K562 treated with DMSO at 1 percent for 24 hours (cell line): ENCODE measurements around the gene CCNL2. TPM values are rescaled to one million over a fixed set of nuclear protein-coding genes. Genes with fewer than 3 reads are reported as not detected.

Source experiments
- total RNA-seq: library from RNA; unstranded; fragments of 300-600 nt; gene quantifications from 2 replicates; pipeline ENCODE4 v1.2.3, GENCODE V29; 2022; ENCODE audit warnings: low read depth; ENCODE audit not compliant: insufficient read depth

CCNL2 gene
- total RNA-seq: 98.9 and 121 TPM in 2 replicates

DNA sequence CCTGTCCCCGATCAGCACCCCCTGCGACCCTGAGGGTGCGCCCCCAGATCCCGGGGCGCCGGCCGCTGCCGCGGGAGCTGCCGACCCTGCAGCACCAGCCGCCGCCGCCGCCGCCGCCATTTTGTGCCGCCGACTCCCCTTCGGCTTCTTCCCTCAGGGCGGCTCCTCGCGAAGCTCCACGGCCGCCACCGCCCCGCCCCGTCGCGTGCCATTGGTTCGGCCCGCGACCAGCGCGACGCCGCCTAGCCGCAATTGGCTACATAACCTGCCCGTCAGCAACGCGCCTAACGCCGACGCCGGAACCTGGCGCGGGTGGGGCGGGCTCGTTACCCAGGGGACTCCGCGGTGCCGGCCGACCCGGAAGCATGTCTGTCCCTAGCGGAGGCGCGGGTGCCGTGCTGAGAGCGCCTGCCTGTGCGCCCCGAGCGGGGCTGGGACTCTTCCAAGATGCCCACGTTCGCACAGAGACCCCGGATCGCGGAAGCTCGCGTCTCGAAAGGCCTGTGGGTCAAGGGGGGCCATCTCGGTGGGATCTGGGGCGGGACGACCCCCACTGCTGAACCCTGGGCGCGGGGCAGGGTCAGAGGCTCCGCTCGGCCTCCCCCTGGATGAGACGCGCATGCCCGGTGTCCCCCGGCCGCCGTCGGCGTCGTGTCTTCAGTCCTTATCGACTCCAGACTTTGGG, at the start of gene CCNL2:
Gene CCNL2, minus strand, starts transcription at position 149 of the 685 bp plus-strand sequence. Its CDS starts 29 bp downstream, at position 120.

DNA sequence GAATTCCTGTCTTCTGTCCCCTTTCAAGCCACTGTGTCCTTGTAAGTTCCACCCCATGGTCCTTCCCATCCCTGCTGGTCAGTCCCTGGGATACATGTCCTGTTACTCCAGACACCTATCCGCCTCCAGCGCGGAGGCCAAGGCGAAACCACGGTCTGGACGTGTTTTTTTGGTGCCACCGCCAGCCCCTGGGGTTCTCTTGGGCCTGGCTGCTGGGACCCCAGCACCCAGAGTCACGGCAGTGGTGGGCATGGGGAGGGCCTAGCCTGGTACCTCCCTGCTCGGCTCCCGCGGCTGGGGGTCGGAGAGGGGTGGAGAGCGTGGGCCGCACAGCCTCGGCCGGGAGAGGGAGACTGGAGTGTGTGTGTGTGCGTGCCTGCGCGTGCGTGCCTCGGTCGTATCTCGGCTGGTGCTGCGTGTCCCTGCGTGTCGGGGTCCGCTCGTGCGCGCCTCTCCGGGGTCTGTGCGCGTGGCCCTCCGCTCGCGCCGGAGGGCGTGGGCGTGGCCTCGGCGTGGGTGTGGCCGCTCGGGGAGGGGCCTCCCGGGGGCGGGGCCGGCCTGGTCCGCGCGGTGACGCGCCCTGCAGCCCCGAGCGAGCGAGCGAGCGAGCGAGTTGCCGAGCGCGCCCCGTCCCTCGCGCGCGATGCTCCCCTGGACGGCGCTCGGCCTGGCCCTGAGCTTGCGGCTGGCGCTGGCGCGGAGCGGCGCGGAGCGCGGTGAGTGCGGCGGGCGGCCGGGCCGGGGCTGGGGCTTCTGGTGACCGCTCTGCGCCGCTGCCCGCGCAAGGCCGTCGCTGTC, 36.2 kb upstream of the CCNL2 start, which contains the start of gene VWA1:
Gene VWA1, plus strand, starts transcription at position 585 of the 798 bp plus-strand sequence. Its CDS starts 59 bp downstream, at position 644.

DNA sequence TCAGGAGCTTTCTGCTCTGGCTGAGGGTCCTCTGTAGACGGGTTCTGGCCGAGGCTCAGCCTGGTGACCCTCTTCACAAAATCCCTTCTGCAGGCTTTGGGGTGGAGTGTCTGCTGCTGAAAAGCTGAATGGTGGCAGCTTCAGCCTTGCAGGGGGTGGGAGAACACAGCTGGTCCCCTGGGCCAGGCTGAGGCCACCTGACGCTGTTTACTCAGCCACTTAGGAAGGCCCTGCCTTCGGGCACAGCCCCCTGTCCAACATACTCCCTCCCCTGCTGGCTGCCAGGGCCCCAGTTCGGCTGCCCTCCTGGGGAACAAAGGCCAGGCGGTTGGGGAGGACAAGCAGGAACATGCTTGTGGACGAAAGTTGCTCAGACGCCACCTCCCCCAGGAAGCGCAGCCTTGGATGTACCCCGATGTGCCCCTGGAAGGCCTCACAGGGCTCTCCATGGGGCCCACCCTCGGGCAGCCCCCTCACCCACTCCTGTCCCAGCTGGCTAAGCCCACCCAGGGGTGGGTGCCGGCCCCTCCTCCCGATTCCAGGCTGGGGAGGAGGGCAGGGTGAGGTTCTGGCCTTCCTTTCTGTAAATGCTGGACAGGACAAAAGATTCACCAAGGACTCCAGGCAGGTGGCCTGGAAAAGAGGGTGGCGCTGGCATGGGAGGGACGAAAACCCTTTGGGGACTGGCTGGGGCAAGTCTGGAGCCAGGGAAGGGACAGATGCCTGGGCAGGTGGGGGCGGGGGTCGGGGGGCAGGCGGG, 22.2 kb upstream of the CCNL2 start, which contains the start of gene ANKRD65:
Gene ANKRD65, minus strand, starts transcription at position 130 of the 760 bp plus-strand sequence. CDS start 271 bp downstream, outside the sequence.

DNA sequence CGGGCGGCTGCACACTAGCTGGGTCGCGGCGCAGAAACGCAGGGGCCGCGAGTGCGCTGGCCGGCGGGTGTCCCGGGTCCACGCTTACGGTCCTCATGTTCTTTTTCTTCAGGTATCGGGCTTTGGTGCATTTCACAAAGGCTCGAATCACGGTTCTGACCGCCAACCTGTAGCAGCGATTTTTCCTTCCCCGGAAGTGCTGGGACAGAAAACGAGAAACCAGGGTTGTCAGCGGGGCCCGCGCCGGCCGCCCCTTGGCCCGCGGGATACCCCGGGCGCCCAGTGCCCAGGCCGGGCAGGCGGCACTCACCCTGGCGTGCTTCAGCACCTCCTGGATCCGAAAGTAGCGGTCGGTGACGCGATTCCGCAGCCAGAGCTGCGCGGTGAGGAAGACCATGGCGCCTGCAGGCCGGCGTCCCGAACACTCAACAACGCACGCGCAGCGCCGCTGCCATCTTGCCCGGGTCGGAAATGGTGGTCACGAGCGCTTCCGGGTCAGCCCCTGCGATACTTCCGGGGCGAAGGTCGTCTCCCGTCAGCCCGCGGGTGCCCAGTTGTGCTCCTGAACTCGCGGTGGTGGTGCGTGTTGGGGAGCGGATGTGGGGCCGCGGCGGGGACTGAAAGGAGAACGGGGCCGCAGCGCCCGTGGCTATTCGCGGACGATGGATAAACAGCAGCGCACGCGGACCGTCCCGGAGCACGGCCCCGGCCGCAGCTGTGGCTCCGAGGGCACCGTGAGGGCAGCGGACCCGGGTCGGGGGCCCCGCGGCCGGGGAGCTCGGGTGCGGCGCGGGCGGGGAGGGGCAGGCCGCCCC, 7.9 kb upstream of the CCNL2 start, which contains the start of gene MRPL20:
Gene MRPL20, minus strand, starts transcription at position 473 of the 815 bp plus-strand sequence. Its CDS starts 76 bp downstream, at position 397.

DNA sequence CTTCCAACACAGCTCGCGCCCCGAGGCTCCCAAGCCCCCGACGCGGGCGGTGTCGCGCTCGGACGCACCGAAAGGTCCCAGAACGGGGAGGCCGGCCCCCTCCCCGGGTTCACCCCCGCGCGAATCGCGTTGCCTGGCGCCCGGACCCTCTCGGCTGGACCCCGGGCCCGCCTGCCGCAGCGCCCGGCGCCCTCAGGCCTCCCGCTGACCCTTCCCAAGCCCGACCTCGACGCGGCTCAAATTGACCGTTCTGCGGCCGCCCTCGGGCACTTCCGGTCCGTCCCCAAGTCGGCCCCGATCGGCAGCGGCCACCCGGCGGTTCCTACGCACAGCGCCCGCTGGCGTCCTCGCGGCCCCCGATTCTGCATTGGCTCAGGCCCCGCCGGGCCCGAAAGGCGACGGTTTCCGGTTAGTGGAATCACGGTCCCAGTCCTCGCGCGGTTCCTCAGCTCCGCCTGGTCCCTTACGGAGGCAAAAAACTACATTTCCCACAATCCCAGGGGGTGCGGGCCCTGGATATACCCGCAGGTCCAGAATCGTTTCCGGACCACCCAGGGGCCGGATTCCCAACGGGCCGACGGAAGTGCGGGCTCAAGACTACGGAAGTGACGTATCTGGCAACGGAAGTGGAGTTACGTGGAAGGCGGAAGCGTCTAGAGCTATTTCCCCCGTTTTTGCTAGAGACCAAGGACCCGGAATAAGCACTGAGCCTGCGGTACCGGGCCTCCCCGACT, 24.0 kb downstream of the CCNL2 start, which contains the start of gene AURKAIP1:
Gene AURKAIP1, minus strand, starts transcription at position 279 of the 734 bp plus-strand sequence. CDS start 451 bp downstream, outside the sequence.

DNA sequence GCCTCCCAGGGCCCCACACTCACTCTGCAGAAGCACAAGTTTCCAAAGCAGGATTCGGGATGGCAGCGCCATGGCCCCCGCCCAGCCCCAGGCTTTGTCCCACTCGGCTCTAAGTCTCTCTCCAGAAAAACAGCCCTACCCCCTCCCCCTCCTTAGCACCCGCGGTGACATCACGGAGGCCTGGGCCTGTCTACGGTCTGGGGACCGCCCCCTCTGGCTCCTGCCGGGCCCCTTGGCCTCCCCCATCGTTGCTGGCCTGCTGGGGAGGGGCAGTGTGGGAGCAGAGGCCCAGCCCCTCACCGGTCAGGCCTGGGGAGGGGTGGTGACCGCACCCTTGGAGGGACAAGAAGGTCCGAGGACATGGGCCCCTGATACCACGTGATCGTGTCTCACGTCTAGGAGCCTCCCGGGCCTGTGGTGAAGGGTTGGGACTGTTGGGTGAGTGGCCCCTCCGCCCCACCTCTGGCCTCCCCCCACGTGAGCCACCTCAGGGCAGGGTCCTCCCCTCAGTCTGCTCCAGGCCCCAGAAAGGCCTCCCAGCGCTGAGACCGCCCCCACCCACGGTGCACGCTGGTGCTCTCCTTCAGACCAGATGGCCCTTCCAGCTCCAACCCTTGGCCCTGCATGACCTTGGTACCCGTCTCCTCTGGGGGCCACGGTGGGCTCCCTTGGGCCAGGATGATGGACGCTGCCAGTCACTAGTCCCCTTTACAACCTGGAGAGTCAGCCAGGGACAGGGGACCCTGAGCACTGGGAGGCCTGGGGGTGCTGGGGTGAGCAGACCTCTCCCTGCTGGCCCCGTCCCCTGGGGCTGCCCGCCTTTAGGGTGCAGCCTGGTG, 40.5 kb downstream of the CCNL2 start, which contains the start of gene MXRA8:
Gene MXRA8, minus strand, starts transcription at position 123 of the 839 bp plus-strand sequence. Its CDS starts 51 bp downstream, at position 72.

DNA sequence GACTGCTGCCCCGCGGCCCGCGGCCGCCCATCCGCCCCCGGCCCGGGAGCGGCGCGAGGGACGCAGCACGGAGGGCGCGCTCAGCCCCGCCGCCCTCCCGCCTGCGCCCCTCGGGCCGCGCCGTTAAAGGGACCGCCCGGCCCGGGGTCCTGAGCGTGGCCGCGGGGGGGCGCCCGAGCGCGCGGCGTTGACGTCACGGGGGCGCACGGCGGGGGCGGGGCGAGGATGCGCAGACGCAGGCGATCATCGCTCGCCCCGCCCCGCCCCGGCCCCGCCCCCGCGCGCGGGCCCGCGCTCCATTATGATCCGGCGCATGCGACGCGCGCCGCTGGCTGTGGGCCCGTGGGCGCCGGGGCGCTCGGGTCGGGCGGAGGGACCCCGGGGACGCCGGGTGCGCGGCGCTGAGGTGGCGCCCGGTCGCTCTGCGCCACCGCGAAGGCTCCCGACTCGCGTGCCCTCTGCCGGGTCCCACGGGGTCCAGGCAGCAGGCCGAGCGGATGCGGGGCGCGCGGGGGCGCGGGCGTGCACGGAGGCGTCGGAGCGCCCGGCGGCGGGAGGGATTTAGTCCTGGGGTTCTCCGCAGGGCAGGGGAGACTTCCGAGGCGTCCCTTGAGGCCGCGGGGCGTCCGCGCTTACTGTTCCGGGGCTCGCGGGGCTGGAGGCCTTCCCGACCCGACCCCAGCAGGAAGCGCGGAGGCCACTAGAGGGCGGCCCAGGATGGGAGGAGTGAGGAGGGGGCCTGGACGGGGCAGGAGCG, 49.7 kb downstream of the CCNL2 start, which contains the start of gene DVL1:
Gene DVL1, minus strand, starts transcription at position 163 of the 757 bp plus-strand sequence. CDS start 353 bp downstream, outside the sequence.

Other genes with a start within 250 kb of the CCNL2 start
- not detected in 2 replicates for gene TTLL10, start 225.5 kb downstream of the CCNL2 start, total RNA-seq
- not detected in 2 replicates for gene TNFRSF18, start 192.7 kb downstream of the CCNL2 start, total RNA-seq
- gene TNFRSF4, start 185.2 kb downstream of the CCNL2 start, total RNA-seq: 0.75 and 1.9 TPM in 2 replicates
- gene SDF4, start 167.3 kb downstream of the CCNL2 start, total RNA-seq: 276 and 297 TPM in 2 replicates
- 17.9 and 21.2 TPM in 2 replicates for gene B3GALT6, start 167.1 kb downstream of the CCNL2 start, total RNA-seq
- 1.9 and 2.5 TPM in 2 replicates for gene C1QTNF12, start 152.6 kb downstream of the CCNL2 start, total RNA-seq
- gene UBE2J2, start 125.5 kb downstream of the CCNL2 start, total RNA-seq: 114 and 118 TPM in 2 replicates
- gene SCNN1D, start 118.9 kb downstream of the CCNL2 start, total RNA-seq: 3.8 TPM in 2 replicates
- 52.1 and 55.0 TPM in 2 replicates for gene ACAP3, start 91.4 kb downstream of the CCNL2 start, total RNA-seq
- gene PUSL1, start 90.7 kb downstream of the CCNL2 start, total RNA-seq: 69.9 and 85.1 TPM in 2 replicates
- gene INTS11, start 74.7 kb downstream of the CCNL2 start, total RNA-seq: 216 and 263 TPM in 2 replicates
- gene CPTP, start 74.5 kb downstream of the CCNL2 start, total RNA-seq: 45.4 and 53.2 TPM in 2 replicates
- 0.57 and 0.95 TPM in 2 replicates for gene TAS1R3, start 68.1 kb downstream of the CCNL2 start, total RNA-seq
- gene DVL1, start 49.9 kb downstream of the CCNL2 start, total RNA-seq: 103 and 116 TPM in 2 replicates
- 13.8 and 17.2 TPM in 2 replicates for gene MXRA8, start 40.8 kb downstream of the CCNL2 start, total RNA-seq
- 342 and 344 TPM in 2 replicates for gene AURKAIP1, start 24.1 kb downstream of the CCNL2 start, total RNA-seq
- gene MRPL20, start 8.0 kb upstream of the CCNL2 start, total RNA-seq: 141 and 157 TPM in 2 replicates
- gene ANKRD65, start 21.9 kb upstream of the CCNL2 start, total RNA-seq: not detected in 2 replicates
- 22.4 and 26.0 TPM in 2 replicates for gene VWA1, start 36.4 kb upstream of the CCNL2 start, total RNA-seq
- gene ATAD3C, start 50.4 kb upstream of the CCNL2 start, total RNA-seq: 0.24 TPM in 1 of 2 replicates, not detected in the other
- 24.3 and 26.9 TPM in 2 replicates for gene ATAD3B, start 72.4 kb upstream of the CCNL2 start, total RNA-seq
- gene ATAD3A, start 112.8 kb upstream of the CCNL2 start, total RNA-seq: 93.9 and 102 TPM in 2 replicates
- gene TMEM240, start 141.3 kb upstream of the CCNL2 start, total RNA-seq: 2.1 and 3.4 TPM in 2 replicates
- gene SSU72, start 175.5 kb upstream of the CCNL2 start, total RNA-seq: 207 and 208 TPM in 2 replicates
- 7.3 and 8.3 TPM in 2 replicates for gene FNDC10, start 200.8 kb upstream of the CCNL2 start, total RNA-seq
- 79.7 and 89.3 TPM in 2 replicates for gene MIB2, start 216.2 kb upstream of the CCNL2 start, total RNA-seq
- 0.78 and 2.0 TPM in 2 replicates for gene MMP23B, start 232.8 kb upstream of the CCNL2 start, total RNA-seq